Ishikawa (cell line): Measurements from ENCODE around the gene OPN1MW3.

Source experiments
- CEBPB ChIP-seq: IDR thresholded peaks from 2 replicates; pipeline ENCODE4 v1.6.1; 2012
- CREB1 ChIP-seq: IDR thresholded peaks from 2 replicates; pipeline ENCODE4 v1.6.1; 2012; ENCODE audit warnings: low read depth
- EGR1 ChIP-seq: IDR thresholded peaks from 2 replicates; pipeline ENCODE4 v1.6.1; 2012
- EP300 ChIP-seq: IDR thresholded peaks from 2 replicates; pipeline ENCODE4 v1.6.1; 2012; ENCODE audit warnings: borderline replicate concordance
- FOXM1 ChIP-seq: IDR thresholded peaks from 2 replicates; pipeline ENCODE4 v1.6.1; 2012; ENCODE audit warnings: low read depth, borderline replicate concordance
- MAX ChIP-seq: IDR thresholded peaks from 2 replicates; pipeline ENCODE4 v1.6.1; 2012
- NFIC ChIP-seq: IDR thresholded peaks from 2 replicates; pipeline ENCODE4 v1.6.1; 2012
- RAD21 ChIP-seq: IDR thresholded peaks from 2 replicates; pipeline ENCODE4 v1.6.1; 2012; ENCODE audit warnings: low read depth
- TAF1 ChIP-seq: IDR thresholded peaks from 2 replicates; pipeline ENCODE4 v1.6.1; 2012; ENCODE audit warnings: low read depth, mild to moderate bottlenecking
- TCF12 ChIP-seq: IDR thresholded peaks from 2 replicates; pipeline ENCODE4 v1.6.1; 2012; ENCODE audit warnings: low read depth
- TEAD4 ChIP-seq: IDR thresholded peaks from 2 replicates; pipeline ENCODE4 v1.6.1; 2012
- USF1 ChIP-seq: IDR thresholded peaks from 2 replicates; pipeline ENCODE4 v1.6.1; 2012
- YY1 ChIP-seq: IDR thresholded peaks from 2 replicates; pipeline ENCODE4 v1.6.1; 2012; ENCODE audit warnings: low read depth
- ZBTB7A ChIP-seq: IDR thresholded peaks from 2 replicates; pipeline ENCODE4 v1.6.1; 2012; ENCODE audit warnings: low read depth
- TF ChIP-seq, protein P1 (sequence below): IDR thresholded peaks from 2 replicates; pipeline ENCODE4 v1.6.1; 2012; ENCODE audit warnings: low read depth, mild to moderate bottlenecking

The OPN1MW3 gene

DNA sequence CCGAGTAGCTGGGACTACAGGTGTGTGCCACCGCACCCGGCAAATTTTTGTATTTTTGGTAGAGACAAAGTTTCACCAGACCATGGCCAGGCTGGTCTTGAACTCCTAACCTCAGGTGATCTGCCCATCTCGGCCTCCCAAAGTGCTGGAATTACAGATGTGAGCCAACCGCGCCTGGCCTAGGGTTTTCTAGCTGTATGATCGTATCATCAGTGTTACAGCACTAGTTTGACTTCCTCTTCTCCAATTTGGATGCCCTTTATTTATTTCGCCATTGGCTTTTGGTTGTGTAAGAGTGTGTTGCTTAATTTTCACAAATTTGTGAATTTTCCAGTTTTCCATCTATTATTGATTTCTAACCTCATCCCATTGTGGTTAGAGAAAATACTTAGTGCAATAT, 43.4 kb downstream of the OPN1MW3 start:
- TF ChIP-seq USF1 (no peak), MAX (no peak), ZBTB7A (no peak), TCF12 (no peak), CEBPB (no peak), TAF1 (no peak), YY1 (no peak), EGR1 (no peak), NFIC (no peak), CREB1 (no peak), EP300 (no peak), TEAD4 (no peak), RAD21 (no peak), FOXM1 (no peak)
- TF ChIP-seq, protein P1, sequence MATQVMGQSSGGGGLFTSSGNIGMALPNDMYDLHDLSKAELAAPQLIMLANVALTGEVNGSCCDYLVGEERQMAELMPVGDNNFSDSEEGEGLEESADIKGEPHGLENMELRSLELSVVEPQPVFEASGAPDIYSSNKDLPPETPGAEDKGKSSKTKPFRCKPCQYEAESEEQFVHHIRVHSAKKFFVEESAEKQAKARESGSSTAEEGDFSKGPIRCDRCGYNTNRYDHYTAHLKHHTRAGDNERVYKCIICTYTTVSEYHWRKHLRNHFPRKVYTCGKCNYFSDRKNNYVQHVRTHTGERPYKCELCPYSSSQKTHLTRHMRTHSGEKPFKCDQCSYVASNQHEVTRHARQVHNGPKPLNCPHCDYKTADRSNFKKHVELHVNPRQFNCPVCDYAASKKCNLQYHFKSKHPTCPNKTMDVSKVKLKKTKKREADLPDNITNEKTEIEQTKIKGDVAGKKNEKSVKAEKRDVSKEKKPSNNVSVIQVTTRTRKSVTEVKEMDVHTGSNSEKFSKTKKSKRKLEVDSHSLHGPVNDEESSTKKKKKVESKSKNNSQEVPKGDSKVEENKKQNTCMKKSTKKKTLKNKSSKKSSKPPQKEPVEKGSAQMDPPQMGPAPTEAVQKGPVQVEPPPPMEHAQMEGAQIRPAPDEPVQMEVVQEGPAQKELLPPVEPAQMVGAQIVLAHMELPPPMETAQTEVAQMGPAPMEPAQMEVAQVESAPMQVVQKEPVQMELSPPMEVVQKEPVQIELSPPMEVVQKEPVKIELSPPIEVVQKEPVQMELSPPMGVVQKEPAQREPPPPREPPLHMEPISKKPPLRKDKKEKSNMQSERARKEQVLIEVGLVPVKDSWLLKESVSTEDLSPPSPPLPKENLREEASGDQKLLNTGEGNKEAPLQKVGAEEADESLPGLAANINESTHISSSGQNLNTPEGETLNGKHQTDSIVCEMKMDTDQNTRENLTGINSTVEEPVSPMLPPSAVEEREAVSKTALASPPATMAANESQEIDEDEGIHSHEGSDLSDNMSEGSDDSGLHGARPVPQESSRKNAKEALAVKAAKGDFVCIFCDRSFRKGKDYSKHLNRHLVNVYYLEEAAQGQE = no peak

DNA sequence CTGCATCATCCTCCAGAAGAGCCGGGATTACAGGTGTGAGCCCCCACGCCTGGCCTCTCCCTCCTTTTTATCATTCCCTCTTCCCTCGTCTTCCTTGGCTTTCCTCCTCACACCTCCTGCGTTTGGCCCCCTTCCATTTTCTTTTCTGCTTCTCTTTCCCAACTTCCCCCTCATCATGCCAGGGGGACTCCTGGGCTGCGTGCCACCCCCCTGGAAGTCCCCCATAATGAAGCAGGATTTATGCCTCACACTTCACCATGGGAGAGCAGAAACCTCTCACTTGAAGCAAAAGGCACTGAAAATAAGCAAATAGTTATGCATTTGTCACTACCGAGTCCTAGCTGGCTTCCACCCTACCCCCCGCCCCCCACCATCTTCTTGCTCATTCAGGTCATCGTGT, 46.1 kb downstream of the OPN1MW3 start:
- no peak for TF ChIP-seq CEBPB
- no peak for TF ChIP-seq YY1
- TF ChIP-seq USF1 = no peak
- TF ChIP-seq CREB1 = no peak
- TF ChIP-seq EGR1 = no peak
- TF ChIP-seq MAX = no peak
- no peak for TF ChIP-seq FOXM1
- TF ChIP-seq NFIC = no peak
- no peak for TF ChIP-seq RAD21
- no peak for TF ChIP-seq TAF1
- no peak for TF ChIP-seq TCF12
- no peak for TF ChIP-seq EP300
- TF ChIP-seq TEAD4 = no peak
- TF ChIP-seq ZBTB7A = no peak
- TF ChIP-seq, protein P1 = no peak

DNA sequence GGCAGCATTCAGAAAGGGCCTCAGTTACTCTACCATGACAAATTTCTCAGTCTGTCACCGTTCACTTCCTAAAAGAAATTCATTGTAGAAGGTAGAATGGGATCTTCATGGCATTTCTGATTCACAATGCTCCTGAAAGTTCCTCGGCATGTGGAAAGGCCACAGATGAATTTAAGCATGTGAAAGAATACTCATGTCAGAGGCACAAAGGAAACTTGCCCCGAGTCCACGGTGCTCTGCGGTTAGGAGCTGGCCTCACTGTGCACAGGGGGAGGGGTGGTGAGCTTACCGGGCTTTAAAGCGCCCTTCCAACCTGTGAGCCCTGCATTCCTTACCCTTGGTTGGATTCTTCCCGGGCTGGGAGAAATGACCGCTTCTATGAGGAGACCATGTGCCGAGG, 47.5 kb downstream of the OPN1MW3 start:
- TF ChIP-seq TAF1 = no peak
- TF ChIP-seq TCF12 = no peak
- no peak for TF ChIP-seq YY1
- no peak for TF ChIP-seq FOXM1
- TF ChIP-seq, protein P1 = no peak
- TF ChIP-seq MAX = no peak
- no peak for TF ChIP-seq RAD21
- no peak for TF ChIP-seq EGR1
- TF ChIP-seq ZBTB7A = no peak
- no peak for TF ChIP-seq CEBPB
- TF ChIP-seq CREB1 = no peak
- no peak for TF ChIP-seq TEAD4
- TF ChIP-seq NFIC = no peak
- TF ChIP-seq EP300 = no peak
- TF ChIP-seq USF1 = no peak
